Measurements from ENCODE around the gene PARVB.

The PARVB gene

DNA sequence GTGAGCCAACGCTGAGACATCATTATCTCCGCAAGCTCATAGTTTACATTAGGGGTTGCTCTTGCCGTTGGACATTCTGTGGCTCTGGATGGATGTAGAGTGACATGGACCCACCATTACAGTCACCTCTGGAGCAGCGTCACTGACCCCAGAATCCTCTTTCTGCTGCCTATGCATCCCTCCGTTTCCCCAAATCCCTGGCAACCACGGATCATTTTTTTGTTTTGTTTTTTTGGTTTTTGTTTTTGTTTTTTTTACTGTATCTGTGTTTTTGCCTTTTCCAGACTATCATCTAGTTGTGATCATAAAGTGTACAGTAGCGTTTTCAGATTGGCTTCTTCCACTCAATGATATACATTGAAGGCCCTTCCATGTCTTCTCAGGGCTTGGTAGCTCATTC, 4.0 kb downstream of the PARVB start:
- DNase-seq (ENCODE audit: low spot score), result no peak

DNA sequence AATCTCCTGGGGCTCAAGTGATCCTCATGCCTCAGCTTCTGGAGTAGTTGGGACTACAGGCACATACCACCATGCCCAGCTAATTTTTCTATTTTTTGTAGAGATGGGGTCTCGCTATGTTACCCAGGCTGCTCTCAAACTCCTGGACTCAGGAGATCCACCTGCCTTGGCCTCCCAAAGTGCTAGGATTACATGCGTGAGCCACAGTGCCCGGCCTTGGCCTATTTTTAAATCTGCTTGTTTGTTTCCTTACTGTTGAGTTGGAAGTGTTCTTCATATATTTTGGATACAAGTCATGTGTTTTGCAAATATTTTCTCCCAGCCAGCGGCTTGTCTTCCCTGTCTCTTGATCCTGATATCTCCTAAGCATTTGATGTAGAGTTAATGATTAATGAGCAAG, 5.0 kb downstream of the PARVB start:
- DNase-seq (ENCODE audit: low spot score), result no peak

DNA sequence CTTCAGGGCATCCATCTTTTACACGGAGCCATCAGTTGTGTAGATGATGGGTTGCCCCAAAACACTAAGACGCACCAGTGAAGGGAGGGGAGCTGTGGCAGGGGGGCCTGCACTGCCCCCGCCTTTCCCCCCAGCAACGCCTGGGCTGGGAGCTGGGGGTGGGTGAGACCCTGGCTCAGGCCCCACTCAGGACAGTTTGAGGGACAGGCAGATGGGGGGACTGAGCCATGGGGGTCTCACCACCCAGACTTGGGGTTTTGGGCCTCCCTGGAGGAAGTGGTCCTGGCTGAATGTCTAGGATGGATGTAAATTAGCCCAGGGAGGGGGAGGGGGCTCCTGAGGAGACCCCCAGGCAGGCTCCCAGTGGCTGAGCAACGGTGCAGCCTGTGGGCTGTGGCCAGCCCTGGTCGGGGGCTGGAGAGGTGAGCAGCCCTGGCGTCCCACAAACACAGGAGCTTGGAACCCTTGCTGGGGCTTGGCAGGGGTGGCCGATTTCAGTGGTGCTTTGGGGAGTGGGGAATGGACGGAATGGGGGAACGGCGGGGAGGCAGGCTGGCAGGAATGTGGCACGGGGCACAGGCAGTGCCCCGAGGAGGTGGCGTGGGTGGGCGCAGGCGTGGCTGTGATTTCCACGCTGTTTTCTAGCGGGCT, 6.1 kb downstream of the PARVB start:
- DNase-seq (ENCODE audit: low spot score), result no peak

DNA sequence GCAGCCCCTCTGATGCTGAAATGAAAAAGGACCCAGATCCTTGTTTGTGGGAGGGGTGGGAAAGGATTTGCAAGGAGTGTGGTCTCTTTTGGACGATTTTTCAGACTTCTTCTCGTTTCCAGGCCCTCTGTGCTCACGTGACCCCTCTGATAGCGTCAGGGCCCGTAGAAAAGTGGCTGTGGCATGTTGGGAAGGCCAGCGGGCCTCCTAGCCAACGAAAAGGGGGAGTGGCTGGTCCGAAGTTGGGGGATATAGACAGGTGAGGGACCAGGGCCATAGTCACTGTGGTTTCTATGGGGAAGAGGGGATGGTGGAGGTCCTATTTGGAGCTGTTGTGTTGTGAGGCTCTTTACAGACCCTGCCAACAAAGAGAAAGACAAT, 6.6 kb downstream of the PARVB start:
- DNase-seq (ENCODE audit: low spot score), result no peak

DNA sequence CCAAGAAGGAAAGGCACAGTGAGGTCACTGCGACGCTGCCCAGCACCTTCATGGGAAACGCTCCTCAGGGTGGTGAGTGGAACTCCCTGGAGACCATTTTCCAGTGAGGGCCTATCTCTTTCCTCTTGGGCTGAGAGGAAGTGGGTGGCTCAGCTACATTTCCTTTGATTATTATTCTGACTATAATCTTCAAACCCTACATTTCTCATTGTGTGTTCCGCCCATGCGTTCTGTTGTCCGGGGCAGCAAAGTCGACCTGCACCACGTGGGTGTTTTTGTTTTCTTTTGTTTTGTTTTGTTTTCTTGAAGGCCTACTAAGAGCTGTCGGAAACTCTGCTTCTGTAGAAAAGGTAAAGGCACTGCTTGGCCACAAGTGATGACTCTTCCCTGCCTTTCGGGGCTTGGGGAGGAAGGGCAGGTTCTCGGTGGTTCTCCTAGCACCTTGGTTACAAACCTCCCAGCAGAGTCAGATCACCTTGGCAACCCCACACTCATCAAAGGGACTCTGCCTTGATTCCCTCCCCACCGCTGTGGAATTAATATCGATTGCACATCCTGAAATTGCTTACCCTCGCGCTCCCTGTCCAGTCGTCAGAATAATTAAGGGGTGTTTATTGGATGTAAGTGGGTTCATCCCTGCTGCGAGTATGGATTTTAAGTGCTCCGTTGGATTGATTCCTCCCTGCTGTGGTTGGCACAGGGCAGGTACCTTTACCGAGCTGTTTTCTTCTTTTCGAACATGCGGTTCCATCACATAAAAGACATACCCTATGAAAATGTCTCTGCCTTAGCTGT, 7.3 kb downstream of the PARVB start:
- DNase-seq (ENCODE audit: low spot score), result no peak

DNA sequence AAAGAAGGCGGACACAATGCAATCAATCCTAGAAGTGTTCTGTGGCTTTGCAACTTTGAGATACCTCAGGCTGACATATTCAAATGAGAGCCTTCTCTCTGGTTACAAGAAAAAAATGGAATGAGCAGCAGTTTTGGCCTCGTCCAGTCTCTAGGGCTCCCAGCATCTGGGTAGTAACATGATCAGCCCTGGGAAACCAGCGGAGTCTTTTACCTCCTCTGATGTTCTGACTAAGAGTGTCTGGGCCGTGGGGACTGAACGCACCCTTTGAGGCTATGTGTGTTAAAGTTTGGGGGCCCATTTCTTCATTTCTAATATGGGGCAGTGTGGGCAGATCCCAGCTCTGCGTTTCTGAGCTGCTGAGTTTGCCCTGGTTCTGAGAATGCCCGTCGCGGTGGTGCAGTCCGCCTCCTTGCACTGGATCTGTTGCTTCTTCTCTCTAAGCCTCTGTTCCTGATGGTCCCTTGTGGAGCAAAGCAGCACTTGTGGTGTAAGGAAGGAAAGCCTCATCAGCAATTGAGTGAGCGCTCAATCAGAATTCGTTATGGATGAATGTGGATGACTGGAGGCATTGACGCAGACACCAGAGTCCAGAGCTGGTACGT, 8.1 kb downstream of the PARVB start:
- DNase-seq (ENCODE audit: low spot score), result no peak

DNA sequence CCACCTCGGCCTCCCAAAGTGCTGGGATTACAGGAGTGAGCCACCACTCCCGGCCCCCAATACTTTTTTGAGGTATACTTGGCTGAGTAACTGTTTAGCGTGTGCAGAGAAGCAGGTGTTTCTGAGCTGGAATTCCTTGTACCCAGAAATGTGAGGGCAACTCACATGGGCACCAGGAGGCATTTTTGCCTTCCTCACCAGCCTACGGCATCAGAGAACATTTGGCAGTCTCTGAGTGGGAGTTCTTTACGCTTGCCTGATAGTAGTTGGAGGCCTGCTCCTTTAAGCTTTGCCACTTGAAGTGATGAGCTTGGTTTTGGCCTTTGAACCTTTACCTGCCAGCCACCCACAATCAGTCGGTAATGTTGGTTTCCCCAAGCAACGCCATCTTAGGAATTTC, 9.2 kb downstream of the PARVB start:
- no peak for DNase-seq (ENCODE audit: low spot score)

DNA sequence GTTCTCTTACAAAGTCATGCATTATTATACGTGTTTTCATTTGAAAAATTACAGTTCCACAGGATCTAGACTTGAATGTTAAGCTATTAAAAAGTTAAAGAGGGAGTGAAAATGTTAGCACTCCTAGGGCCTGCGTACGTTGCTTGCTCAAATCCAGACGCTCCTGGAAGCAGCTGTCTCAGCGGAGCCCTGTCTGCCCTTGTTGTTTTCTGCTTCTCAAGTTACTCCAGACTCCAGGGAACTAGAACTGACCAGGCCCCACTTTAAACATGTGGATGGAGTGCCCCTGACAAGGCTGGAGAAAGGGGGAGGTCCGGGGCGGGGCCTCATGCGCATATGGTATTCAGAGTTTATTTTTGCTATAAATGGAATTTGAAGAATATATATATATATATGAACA, 9.6 kb downstream of the PARVB start:
- no peak for DNase-seq (ENCODE audit: low spot score)

DNA sequence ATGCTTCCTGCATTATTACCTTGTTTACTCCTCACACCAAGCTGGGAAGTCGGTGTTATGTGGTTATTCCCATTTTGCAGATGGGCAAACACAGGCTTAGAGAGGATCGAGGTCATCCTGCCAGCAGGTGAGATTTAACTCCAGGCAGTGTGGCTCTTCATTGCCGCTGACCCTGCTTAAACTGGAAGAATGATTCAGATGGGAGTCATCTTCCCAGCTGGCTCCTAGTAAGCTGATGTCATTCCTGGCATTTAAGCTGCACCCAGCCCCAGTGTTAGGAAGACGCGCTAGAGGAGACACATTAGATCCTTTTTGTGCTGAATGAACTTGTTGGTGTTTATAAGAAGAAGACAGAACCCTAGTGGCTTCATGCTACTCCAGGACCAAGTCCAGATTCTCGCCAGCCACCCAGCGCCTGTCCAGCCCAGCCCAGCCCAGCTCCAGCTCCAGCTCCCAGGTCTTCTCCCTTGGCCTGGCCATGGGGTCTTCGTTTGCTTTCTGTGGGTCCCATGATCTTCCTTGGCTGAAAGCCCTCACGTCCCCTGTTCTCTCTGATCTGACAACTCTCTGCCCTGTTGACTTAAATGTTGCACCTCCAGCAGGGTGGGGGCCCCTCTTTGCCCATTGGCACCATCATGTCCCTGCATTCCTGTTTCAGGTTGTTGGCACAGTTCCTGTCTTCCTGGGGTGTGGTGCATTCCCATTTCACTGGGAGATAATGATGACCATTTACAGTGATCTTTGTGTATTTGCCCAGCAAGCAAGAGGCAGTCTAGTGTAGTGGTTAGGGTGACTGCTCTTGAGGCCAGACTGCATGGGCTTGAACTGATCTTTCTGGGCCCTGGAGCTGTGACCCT, 13.6 kb downstream of the PARVB start:
- DNase-seq (ENCODE audit: low spot score), result peak; percentile 63

DNA sequence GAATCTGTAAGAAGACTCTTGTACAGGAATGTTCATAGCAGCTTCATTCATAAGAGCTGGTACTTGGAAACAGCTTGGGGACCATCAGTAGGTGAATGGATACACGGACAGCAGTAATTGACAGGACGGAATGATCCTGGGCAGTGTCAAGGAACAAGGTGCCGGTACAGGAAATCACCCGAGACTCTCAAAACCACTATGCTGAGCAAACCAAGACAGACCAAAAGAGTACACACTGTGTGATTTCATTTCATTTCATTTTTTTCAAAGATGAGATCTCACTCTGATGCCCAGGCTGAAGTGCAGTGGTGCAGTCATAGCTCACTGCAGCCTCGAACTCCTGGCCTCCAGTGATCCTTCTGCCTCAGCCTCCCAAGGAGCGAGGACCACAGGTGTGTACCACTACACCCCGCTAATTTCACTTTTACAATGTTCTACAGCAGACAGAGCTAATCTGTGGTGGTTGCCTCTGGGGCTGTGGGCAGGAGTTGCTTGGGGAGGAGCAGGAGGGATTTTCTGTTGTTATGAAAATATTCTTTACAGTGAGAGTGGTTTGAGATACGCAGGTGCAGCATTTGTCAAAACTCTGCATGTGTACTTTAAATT, 15.6 kb downstream of the PARVB start:
- no peak for DNase-seq (ENCODE audit: low spot score)

DNA sequence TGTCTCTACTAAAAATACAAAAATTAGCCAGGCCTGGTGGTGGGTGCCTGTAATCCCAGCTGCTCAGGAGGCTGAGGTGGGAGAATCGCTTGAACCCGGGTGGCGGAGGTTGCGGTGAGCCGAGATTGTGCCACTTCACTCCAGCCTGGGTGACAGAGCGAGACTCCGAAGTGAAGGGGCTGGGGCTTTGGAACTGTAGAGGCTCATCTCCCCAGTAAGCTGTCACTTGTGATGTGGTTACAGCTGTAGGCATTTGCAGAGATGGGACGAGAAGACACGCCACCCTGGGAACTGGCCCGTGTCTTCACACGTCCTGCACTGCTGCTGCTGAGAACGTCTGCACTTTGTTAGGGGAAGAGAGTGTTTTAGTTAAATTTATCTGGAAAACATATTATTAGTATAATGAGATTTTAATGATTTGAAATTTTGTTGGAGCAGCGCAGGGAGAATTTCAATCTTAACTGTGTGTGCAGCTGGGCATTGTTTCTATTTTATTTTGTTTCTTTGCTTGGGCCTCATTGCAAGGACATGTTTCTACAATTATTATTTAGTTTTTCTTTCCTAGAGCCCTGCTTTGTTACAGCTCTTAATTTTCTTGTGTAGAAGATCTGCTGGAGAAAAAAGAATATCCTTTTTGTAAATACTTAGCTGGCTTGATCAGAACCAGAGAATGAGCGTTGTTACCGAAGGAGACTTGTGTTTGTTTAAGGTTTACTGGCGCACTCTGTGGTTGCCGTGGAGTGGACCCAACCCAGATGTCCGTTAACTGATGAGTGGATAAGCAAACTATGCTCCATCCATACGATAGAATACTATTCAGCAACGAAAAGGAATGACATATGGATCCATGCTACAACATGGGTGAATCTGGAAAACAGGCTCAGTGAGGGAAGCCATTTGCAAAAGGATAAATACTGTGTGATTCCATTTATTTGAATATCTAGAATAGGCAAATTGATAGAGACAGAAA, 18.4 kb downstream of the PARVB start:
- DNase-seq (ENCODE audit: low spot score), result no peak

DNA sequence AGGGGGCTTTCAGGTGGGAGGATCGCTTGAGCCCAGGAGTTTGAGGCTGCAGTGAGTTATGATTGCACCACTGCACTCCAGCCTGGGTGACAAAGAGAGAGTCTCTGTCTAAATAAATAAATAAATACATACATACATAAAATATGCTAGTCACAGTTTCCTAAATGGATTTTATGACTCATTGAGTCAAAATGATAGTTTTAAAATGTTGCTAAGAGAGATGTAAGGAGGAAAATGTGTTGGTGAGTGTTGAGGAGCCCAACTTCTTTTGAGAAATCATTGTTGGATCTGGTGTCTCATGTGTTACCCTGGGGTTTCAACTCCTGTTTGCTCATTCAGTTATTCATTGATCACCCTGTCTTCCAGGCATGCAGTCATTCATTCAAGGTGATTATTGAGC, 21.0 kb downstream of the PARVB start:
- no peak for DNase-seq (ENCODE audit: low spot score)

DNA sequence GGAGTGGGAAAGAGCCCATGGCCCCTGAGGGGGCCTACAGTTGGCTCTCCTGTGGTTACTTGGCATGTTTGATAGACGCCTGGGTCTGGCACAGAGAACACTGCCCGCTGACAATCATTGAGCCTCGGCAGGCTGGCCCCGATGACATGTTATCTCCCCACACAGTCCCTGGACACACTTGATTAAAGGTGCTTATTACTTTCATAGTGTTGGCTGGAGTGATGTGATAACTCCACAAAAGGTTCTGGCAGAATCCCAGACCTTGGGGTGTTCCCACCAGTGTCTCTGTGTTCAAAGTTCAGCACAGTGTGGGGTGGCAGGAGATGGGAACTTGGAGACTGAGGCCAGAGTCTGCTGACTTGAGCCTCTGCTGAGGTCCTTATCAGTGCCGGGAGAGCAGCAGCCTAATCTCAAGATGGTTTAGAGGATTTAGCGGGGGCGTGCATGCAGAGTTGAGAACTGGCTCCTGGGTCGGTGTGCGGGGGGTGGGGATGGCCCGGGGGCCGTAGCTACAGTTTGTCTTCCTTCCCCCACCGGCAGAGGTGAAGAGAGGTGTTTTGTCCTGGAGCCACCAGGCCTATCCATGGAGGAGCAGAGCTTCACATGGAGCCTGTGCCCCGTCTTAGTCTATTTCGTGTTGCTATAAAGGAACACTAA, 22.5 kb downstream of the PARVB start:
- no peak for DNase-seq (ENCODE audit: low spot score)

DNA sequence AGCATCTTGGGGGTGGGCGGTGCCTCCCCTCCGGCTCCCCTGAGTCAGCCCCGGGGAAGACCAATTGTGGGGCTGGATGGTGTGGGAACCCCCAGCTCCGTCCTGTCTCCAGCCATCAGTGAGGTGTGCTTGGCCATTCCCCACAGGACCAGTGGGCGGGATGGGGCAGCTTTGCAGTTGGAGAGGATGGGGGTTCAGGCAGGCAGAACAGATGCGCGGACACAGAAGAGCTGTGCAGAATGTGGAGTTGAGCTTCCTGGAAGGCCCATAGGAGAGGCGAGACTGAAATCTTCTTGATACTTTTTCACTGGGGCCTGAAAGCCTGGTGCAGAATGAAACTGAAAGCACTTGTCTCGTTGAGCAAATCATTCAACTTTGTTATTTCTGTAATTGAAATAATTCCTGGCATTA, 23.8 kb downstream of the PARVB start:
- DNase-seq (ENCODE audit: low spot score), result no peak

DNA sequence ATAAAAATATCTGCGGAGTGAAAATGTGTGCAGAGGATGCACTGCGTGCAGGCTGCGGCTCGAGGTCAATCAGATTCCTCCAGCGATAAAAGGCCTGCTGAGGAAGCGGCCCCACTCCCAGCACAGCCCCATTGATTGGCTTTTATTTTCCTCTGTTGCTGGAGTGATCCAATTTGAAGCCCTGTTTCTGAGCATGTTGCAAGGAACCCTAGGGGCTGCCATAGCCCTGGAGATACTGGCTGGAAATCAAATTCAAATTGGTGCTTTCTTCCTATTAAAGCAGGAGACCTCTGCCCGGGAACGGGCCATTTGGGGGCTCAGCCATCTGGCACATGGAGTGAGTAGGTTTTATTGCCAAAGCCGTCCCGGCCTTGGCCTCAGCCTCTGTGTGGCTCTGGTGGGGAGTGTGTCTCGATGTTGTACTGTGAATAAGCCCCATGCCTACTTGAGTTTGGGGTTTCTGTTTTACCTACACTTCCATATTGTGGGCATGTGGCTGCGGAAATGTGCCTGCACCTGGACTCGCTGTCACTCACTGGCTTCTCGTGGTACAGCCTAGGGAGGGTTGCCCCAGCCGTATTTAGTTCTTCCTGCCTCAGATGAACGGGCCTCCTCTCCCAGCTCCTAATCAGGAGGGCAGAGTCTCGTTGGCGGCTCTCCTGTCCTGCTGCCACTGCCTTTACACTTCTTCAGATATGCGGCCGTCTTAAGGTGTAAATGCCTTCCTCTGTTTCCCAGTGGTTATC, 25.6 kb downstream of the PARVB start:
- no peak for DNase-seq (ENCODE audit: low spot score)

DNA sequence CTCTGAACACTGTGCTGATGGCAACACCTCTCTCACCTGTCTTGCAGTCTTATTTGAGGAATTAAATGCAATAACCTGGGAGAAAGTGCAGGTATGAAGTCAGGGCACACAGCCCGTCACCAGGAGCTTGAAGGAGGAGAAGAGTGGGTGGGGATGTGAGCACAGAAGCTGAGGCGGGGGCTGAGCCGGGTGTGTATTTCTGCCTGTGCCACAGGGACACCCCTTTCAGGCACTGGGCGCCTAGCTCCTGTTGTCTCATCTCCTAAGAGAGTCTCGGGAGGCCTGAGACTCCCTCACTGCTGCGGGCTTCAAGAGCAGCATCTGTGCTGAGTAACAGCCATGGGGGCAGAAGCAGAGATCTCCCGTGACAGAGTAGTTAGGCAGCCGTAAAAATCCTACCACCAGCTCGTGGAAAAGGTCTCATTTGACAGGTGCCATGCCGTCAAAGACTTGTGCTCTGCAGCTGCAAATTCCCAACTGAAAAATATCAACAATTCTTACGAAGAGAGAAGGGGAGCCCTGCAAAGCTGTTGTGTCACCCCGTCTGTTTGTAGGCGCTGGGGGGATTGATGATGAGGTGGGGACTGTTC, 26.8 kb downstream of the PARVB start:
- DNase-seq (ENCODE audit: low spot score), result no peak

DNA sequence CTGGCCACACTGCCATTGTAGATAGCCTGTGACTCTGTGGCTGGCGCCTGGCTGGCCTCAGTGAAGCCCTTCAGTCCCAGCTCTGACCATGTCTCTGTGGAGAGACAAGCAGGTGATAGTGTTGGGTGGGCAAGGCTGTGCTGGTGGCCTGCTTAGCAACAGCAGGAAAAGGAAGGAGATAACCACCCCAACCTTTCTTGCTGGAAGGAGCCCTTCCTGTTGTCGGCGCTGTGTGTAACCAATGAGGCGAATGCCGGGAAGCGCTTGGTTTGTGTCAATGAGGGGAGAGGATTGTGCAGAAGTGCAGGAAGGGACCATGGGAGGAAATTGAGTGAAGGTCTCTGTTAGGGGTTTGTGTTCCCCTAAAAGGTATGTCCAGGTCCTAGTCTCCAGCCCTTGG, 27.3 kb downstream of the PARVB start:
- DNase-seq (ENCODE audit: low spot score), result no peak

DNA sequence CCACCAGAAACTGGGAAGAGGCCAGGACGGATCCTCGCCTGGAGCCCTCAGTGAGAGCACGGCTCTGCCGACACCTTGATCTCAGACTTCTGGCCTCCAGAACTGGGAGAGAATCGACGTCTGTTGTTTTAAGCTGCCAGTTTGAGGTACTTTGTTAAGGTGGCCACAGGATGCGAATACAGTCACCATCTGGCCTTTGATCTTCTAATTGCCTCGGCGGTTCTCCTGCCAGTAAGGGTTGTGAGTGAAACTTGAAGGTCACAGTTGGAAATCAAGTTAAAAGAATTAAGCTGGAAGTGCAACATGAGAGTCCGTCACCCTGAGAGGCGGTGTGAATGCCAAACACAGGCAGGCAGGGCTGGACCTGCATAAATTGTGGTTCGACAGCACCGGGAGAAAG, 27.9 kb downstream of the PARVB start:
- peak; percentile 35 for DNase-seq (ENCODE audit: low spot score)

DNA sequence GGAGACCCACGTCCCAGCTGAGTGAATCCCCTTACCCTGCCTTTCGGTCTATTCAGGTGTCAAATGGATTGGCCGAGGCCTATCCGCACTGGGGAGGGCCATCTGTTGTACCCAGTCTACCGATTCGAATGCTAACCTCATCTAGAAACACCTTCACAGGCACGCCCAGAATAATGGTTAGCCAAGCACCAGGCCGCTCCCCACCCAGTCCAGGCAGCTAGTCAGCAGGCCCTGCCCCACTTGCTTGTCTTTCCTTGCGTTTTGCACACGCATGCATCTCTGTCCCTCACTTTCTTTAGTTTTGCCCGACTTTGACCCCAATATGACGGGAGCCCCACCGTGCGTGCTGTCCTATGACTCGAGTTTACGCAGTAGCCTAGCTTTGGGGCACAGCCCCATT, 31.7 kb downstream of the PARVB start:
- no peak for DNase-seq (ENCODE audit: low spot score)

All from SW480 (cell line).